Duodenal mucosa (tissue), 2 donors: ENCODE results near the gene OR51G1.

Source experiments
- H3K27ac ChIP-seq: one replicate; pipeline ENCODE4 v1.7.0; 2013; ENCODE audit warnings: low read depth, low read length
- H3K27me3 ChIP-seq, 2 donors: one replicate each; pipeline ENCODE4 v1.7.0; 2013; ENCODE audit warnings: low read length in 2 of 2, control low read depth in 1 of 2; ENCODE audit not compliant: insufficient read depth in 2 of 2, control insufficient read depth in 1 of 2
- H3K36me3 ChIP-seq, 2 donors: one replicate each; pipeline ENCODE4 v1.7.0; 2013; ENCODE audit warnings: low read length in 2 of 2, control low read depth in 1 of 2; ENCODE audit not compliant: insufficient read depth in 2 of 2, control insufficient read depth in 1 of 2
- H3K4me1 ChIP-seq, 2 donors: one replicate each; pipeline ENCODE4 v1.7.0; 2013; ENCODE audit warnings: low read length in 2 of 2, control low read depth in 1 of 2; ENCODE audit not compliant: insufficient read depth in 2 of 2, control insufficient read depth in 1 of 2
- H3K4me3 ChIP-seq, 2 donors: one replicate each; pipeline ENCODE4 v1.7.0; 2013; ENCODE audit warnings: low read length in 2 of 2, low read depth in 1 of 2
- H3K9ac ChIP-seq, 2 donors: one replicate each; pipeline ENCODE4 v1.7.0; 2013; ENCODE audit warnings: low read length in 2 of 2, low read depth in 1 of 2
- H3K9me3 ChIP-seq, 2 donors: one replicate each; pipeline ENCODE4 v1.7.0; 2013; ENCODE audit warnings: low read length in 2 of 2, control low read depth in 1 of 2; ENCODE audit not compliant: control insufficient read depth in 1 of 2

Gene OR51G1

DNA sequence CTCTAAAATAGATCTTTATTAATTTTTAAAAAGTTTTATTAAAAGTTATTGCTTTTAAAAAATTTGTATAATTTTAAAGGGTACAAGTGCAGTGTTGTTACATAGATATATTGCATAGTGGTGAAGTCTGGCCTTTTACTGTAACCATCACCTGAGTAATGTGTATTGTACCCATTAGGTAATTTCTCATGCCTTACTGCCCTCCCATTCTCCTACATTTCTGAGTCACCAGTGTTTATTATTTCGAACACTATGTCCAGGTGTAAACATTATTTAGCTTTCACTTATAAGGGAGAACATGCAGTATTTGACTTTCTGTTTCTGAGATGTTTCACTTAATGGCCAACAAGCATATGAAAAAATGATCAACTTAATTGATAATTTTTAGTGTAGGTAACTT, 2.3 kb downstream of the OR51G1 start:
- no peak overlapping the region for H3K27ac ChIP-seq
- H3K27me3 ChIP-seq: no peaks in the 10 kb centered on the region
- no peak overlapping the region for H3K9ac ChIP-seq
- no peaks in the 10 kb centered on the region for H3K9me3 ChIP-seq
- no peaks in the 10 kb centered on the region for H3K36me3 ChIP-seq
- no peaks in the 10 kb centered on the region for H3K4me1 ChIP-seq
- no peak overlapping the region for H3K4me3 ChIP-seq

GRCh38 chr11:4919250-4919649, 4.9 kb downstream of the OR51G1 start, which contains the start of gene OR51G2:
TSS of gene OR51G2 (minus strand) at chr11:4919350. CDS start at chr11:4915663, 3,687 bp downstream.
- Histone ChIP-seq H3K4me3 (no peak within 1 kb of the TSS), H3K9me3 (no peaks in the 10 kb centered on the region), H3K27ac (no peak within 1 kb of the TSS), H3K27me3 (no peaks in the 10 kb centered on the region), H3K9ac (no peak within 1 kb of the TSS), H3K36me3 (no peaks in the 10 kb centered on the region), H3K4me1 (no peaks in the 10 kb centered on the region)

DNA sequence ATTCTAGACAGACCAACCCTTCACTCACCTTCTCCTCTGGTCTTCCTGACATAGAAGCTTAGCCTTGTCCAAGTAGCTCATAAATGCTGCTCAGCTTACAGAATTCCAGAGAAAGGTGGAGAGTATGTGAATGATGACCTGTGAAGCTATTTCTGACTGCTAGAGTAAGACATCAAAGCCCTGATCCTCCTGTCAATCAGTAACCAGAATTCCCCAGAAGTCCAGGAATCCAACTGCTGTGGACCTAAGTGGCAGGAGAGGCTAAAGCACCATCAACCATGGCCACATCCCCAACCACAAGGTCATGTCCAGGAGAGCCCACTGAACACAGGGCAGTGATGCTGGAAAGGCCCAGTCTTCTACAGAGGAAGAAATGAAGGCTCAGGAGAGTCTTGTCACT, 7.6 kb downstream of the OR51G1 start:
- Histone ChIP-seq H3K4me1 (no peaks in the 10 kb centered on the region), H3K27me3 (no peaks in the 10 kb centered on the region)

GRCh38 chr11:4903484-4903883, 20.7 kb downstream of the OR51G1 start, which contains the start of gene OR51A7:
TSS of gene OR51A7 (plus strand) at chr11:4903783. CDS start at chr11:4907370, 3,587 bp downstream.
- Histone ChIP-seq H3K27me3 (no peaks in the 10 kb centered on the region), H3K4me3 (no peak within 1 kb of the TSS), H3K4me1 (no peaks in the 10 kb centered on the region), H3K27ac (no peak within 1 kb of the TSS), H3K9ac (no peak within 1 kb of the TSS), H3K36me3 (no peaks in the 10 kb centered on the region), H3K9me3 (no peaks in the 10 kb centered on the region)

More for the DNA sequence above, 7.6 kb downstream of the OR51G1 start:
- no peak overlapping the region for H3K4me3 ChIP-seq
- no peaks in the 10 kb centered on the region for H3K9me3 ChIP-seq
- H3K27ac ChIP-seq: no peak overlapping the region
- no peak overlapping the region for H3K9ac ChIP-seq
- no peaks in the 10 kb centered on the region for H3K36me3 ChIP-seq

GRCh38 chr11:4891996-4892640, 32.0 kb downstream of the OR51G1 start:
- Histone ChIP-seq H3K4me1 (no peaks in the 10 kb centered on the region), H3K9ac (no peak overlapping the region), H3K27me3 (no peaks in the 10 kb centered on the region), H3K4me3 (no peak overlapping the region), H3K27ac (no peak overlapping the region), H3K36me3 (no peaks in the 10 kb centered on the region), H3K9me3 (no peaks in the 10 kb centered on the region)

- no peaks in the 10 kb centered on the region for H3K27me3 ChIP-seq
- no peak overlapping the region for H3K4me3 ChIP-seq
These were observed 33.9 kb downstream of the OR51G1 start for GRCh38 chr11:4890279-4890678.

GRCh38 chr11:4887591-4887990, 36.5 kb downstream of the OR51G1 start:
- H3K27ac ChIP-seq: no peak overlapping the region
- H3K36me3 ChIP-seq: no peaks in the 10 kb centered on the region
- H3K9me3 ChIP-seq: no peaks in the 10 kb centered on the region
- H3K4me3 ChIP-seq: no peak overlapping the region
- H3K27me3 ChIP-seq: no peaks in the 10 kb centered on the region
- no peak overlapping the region for H3K9ac ChIP-seq
- H3K4me1 ChIP-seq: no peaks in the 10 kb centered on the region

More at GRCh38 chr11:4890279-4890678, 33.9 kb downstream of the OR51G1 start:
- H3K9ac ChIP-seq: no peak overlapping the region
- no peaks in the 10 kb centered on the region for H3K9me3 ChIP-seq
- no peak overlapping the region for H3K27ac ChIP-seq
- H3K36me3 ChIP-seq: no peaks in the 10 kb centered on the region
- H3K4me1 ChIP-seq: no peaks in the 10 kb centered on the region

DNA sequence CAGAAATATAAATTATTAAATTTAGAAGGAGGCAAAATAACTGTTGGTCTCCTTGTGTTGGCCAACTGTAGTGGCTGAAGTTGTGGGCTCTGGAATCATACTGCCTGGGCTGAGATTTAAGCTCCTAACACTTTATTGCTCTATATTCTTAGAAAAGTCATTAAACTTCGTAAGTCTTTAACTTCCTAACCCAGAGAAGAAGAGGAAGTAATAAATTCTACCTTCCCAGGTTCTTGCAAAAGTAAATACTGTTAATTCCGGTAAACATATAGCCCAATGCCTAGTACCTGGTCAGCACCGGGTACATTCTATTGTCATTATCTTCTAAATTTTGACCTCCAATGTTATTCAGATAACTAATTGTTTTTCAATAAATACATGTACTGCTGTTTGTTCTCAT, 38.0 kb downstream of the OR51G1 start:
- H3K4me1 ChIP-seq: no peaks in the 10 kb centered on the region
- no peak overlapping the region for H3K27ac ChIP-seq
- H3K9ac ChIP-seq: no peak overlapping the region

GRCh38 chr11:4884361-4884760, 39.8 kb downstream of the OR51G1 start:
- H3K9ac ChIP-seq: no peak overlapping the region
- no peak overlapping the region for H3K4me3 ChIP-seq
- no peaks in the 10 kb centered on the region for H3K9me3 ChIP-seq
- no peaks in the 10 kb centered on the region for H3K36me3 ChIP-seq
- no peaks in the 10 kb centered on the region for H3K4me1 ChIP-seq
- H3K27me3 ChIP-seq: no peaks in the 10 kb centered on the region
- H3K27ac ChIP-seq: no peak overlapping the region

More for the DNA sequence above, 38.0 kb downstream of the OR51G1 start:
- H3K27me3 ChIP-seq: no peaks in the 10 kb centered on the region
- H3K9me3 ChIP-seq: no peaks in the 10 kb centered on the region
- H3K4me3 ChIP-seq: no peak overlapping the region
- no peaks in the 10 kb centered on the region for H3K36me3 ChIP-seq

DNA sequence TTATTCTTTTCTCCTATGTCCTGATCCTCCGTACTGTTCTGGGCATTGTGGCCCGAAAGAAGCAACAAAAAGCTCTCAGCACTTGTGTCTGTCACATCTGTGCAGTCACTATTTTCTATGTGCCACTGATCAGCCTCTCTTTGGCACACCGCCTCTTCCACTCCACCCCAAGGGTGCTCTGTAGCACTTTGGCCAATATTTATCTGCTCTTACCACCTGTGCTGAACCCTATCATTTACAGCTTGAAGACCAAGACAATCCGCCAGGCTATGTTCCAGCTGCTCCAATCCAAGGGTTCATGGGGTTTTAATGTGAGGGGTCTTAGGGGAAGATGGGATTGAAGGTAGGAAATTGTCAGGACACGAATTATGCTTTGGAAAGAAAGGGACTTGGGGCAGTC, 41.6 kb downstream of the OR51G1 start:
- Histone ChIP-seq H3K27me3 (no peaks in the 10 kb centered on the region), H3K36me3 (no peaks in the 10 kb centered on the region), H3K9me3 (no peaks in the 10 kb centered on the region), H3K4me1 (no peaks in the 10 kb centered on the region), H3K9ac (no peak overlapping the region), H3K4me3 (no peak overlapping the region), H3K27ac (no peak overlapping the region)
